K562 (cell line): ENCODE measurements around the gene LRRC25. TPM values are rescaled to one million over a fixed set of nuclear protein-coding genes. Genes with fewer than 3 reads are reported as not detected.

Experiments used
- ADNP ChIP-seq: fragments of 200-800 bp; sonication (Bioruptor generic); IDR thresholded peaks from 2 replicates; pipeline ENCODE4 v1.6.1; 2016; ENCODE audit warnings: missing genetic modification characterization, missing compliant biosample characterization
- BCL6 ChIP-seq: fragments of 250-450 bp; sonication (Bioruptor Pico); IDR thresholded peaks from 2 replicates; pipeline ENCODE4 v1.4.0; 2020
- BRF2 ChIP-seq: IDR thresholded peaks from 3 replicates; pipeline ENCODE4 v1.6.1; 2011; ENCODE audit warnings: borderline replicate concordance, mild to moderate bottlenecking; ENCODE audit not compliant: insufficient read length, insufficient read depth
- FOXK1 ChIP-seq: sonication (generic); formaldehyde crosslinking; IDR thresholded peaks from 2 replicates; pipeline ENCODE4 v1.8.0; 2022; ENCODE audit warnings: missing genetic modification reagents, mild to moderate bottlenecking, borderline replicate concordance
- HDAC2 ChIP-seq: fragments of 450-650 bp; IDR thresholded peaks from 2 replicates; pipeline ENCODE4 v1.6.1; 2016; ENCODE audit warnings: mild to moderate bottlenecking
- KAT2B ChIP-seq: IDR thresholded peaks from one replicate; pipeline ENCODE4 v1.6.1; 2012; ENCODE audit warnings: low read depth, mild to moderate bottlenecking, control low read depth, inconsistent platforms, low read length, moderate library complexity
- MBD1 ChIP-seq: fragments of 250-450 bp; sonication (Bioruptor Pico); IDR thresholded peaks from 2 replicates; pipeline ENCODE4 v1.8.0; 2022; ENCODE audit warnings: inconsistent platforms
- NCOA1 ChIP-seq: fragments of 450-650 bp; IDR thresholded peaks from 2 replicates; pipeline ENCODE4 v1.6.1; 2016; ENCODE audit warnings: low read depth
- PHB2 ChIP-seq: fragments of 450-650 bp; IDR thresholded peaks from 2 replicates; pipeline ENCODE4 v1.6.1; 2017; ENCODE audit warnings: low read depth
- PRPF4 ChIP-seq: fragments of 200-400 bp; formaldehyde crosslinking; IDR thresholded peaks from one replicate; pipeline ENCODE4 v1.6.1; 2017; ENCODE audit warnings: low read length, low read depth, mild to moderate bottlenecking; ENCODE audit not compliant: insufficient read depth, poor library complexity, severe bottlenecking
- SMAD1 ChIP-seq: fragments of 150-350 bp; IDR thresholded peaks from 2 replicates; pipeline ENCODE4 v1.6.1; 2014; ENCODE audit warnings: low read length, low read depth; ENCODE audit not compliant: partially characterized antibody
- TBL1XR1 ChIP-seq, 2 experiments: IDR thresholded peaks; 2 replicates each; pipeline ENCODE4 v1.6.1; 2012; ENCODE audit warnings: improper control_type of control experiment in 2 of 2, low read length in 2 of 2, mild to moderate bottlenecking in 1 of 2
- ZNF407 ChIP-seq: fragments of 450-650 bp; IDR thresholded peaks from 2 replicates; pipeline ENCODE4 v1.6.1; 2016; ENCODE audit warnings: low read depth
- polyA plus RNA-seq, 8 experiments: library from polyadenylated mRNA; depleted of rRNA in 4 of 8; stranded (reverse) in 5 of 8; unstranded in 3 of 8; fragments of >200 nt; fragmentation: Nextera tagmentation in 2 of 8; fragmentation: Illumina TruSeq in 1 of 8; extraction: Ambion mirVana in 2 of 8; extraction: Trizol in 1 of 8; gene quantifications; 2 replicates each; pipeline versions ENCODE4 v1.2.1 to v1.2.3, GENCODE V29; 2011 to 2014; ENCODE audit warnings: inconsistent platforms in 1 of 8, missing spikeins in 1 of 8
- total RNA-seq, 7 experiments: library from RNA; depleted of rRNA in 6 of 7; stranded (reverse); fragments of >200 nt in 6 of 7; fragmentation: Illumina TruSeq in 2 of 7; extraction: Trizol in 2 of 7; gene quantifications; 2 replicates each; pipeline versions ENCODE4 v1.2.1 to v1.2.3, GENCODE V29; 2011 to 2021; ENCODE audit warnings: low replicate concordance in 1 of 7
- TF ChIP-seq, protein P1 (sequence below): fragments of 250-450 bp; sonication (Bioruptor Pico); IDR thresholded peaks from 2 replicates; pipeline ENCODE4 v1.8.0; 2022; ENCODE audit warnings: moderate library complexity, mild to moderate bottlenecking, inconsistent platforms
- TF ChIP-seq, protein P2 (sequence below): fragments of 250-450 bp; sonication (Bioruptor Pico); IDR thresholded peaks from 2 replicates; pipeline ENCODE4 v1.8.0; 2021; ENCODE audit warnings: borderline replicate concordance, mild to moderate bottlenecking, moderate library complexity; ENCODE audit not compliant: poor library complexity, severe bottlenecking

Gene LRRC25
- total and polyA plus RNA-seq, 9 of the 15 experiments (the other 6 are each of a cell fraction or from before 2014, with no cell fraction given): 0.07 to 0.36 (median 0.10) TPM; not detected in 3

GRCh38 chr19:18438331-18439024 lies 41.1 kb upstream of the LRRC25 start (continued):
- TF ChIP-seq ZNF407: no peak
- no peak for TF ChIP-seq SMAD1
- TF ChIP-seq FOXK1 (CRISPR knock-in tag): no peak
- TF ChIP-seq NCOA1: 0 out of 2 replicates have a peak, but pooled peaks have one; percentile 32
- TF ChIP-seq HDAC2: peak; percentile 83
- TF ChIP-seq, protein P1, sequence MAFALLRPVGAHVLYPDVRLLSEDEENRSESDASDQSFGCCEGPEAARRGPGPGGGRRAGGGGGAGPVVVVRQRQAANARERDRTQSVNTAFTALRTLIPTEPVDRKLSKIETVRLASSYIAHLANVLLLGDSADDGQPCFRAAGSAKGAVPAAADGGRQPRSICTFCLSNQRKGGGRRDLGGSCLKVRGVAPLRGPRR (CRISPR knock-in tag): no peak
- no peak for TF ChIP-seq ADNP (tag)
- no peak for TF ChIP-seq MBD1 (CRISPR knock-in tag)
- TF ChIP-seq PRPF4: no peak
- TF ChIP-seq, protein P2, sequence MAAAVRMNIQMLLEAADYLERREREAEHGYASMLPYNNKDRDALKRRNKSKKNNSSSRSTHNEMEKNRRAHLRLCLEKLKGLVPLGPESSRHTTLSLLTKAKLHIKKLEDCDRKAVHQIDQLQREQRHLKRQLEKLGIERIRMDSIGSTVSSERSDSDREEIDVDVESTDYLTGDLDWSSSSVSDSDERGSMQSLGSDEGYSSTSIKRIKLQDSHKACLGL (CRISPR knock-in tag): no peak
- peak; percentile 38 to 63; a peak in 2 of 4 replicates for TF ChIP-seq TBL1XR1 (IDR thresholded peaks at IDR 0.05; ENCODE audit: low read length in 2 of 2)
- TF ChIP-seq KAT2B: no peak
- no peak for TF ChIP-seq PHB2
- no peak for TF ChIP-seq BRF2
- TF ChIP-seq BCL6: no peak
